HUES48 (cell line): ENCODE measurements around the gene RBM42.
A peak's percentile ranks its signal among the peaks of the same experiment; 100 is the strongest.

Experiments
- H3K27ac ChIP-seq: one replicate; pipeline ENCODE4 v1.7.0; 2013; ENCODE audit warnings: low read depth, low read length, inconsistent platforms
- H3K27me3 ChIP-seq: 2 replicates; pipeline ENCODE4 v1.6.1; 2013; ENCODE audit warnings: mild to moderate bottlenecking, low read length; ENCODE audit not compliant: control insufficient read depth, insufficient read depth
- H3K36me3 ChIP-seq: 2 replicates; pipeline ENCODE4 v1.6.1; 2013; ENCODE audit warnings: low read length; ENCODE audit not compliant: control insufficient read depth, insufficient read depth
- H3K4me1 ChIP-seq: 2 replicates; pipeline ENCODE4 v1.6.1; 2013; ENCODE audit warnings: mild to moderate bottlenecking, low read length; ENCODE audit not compliant: control insufficient read depth, insufficient read depth
- H3K4me3 ChIP-seq: 2 replicates; pipeline ENCODE4 v1.5.1; 2013; ENCODE audit warnings: mild to moderate bottlenecking, low read depth, low read length
- H3K9ac ChIP-seq: 2 replicates; pipeline ENCODE4 v1.6.1; 2013; ENCODE audit warnings: mild to moderate bottlenecking, low read depth, low read length, moderate library complexity
- H3K9me3 ChIP-seq: 2 replicates; pipeline ENCODE4 v1.6.1; 2013; ENCODE audit warnings: low read length; ENCODE audit not compliant: control insufficient read depth, insufficient read depth

Gene RBM42

GRCh38 chr19:35671818-35672217, 43.0 kb downstream of the RBM42 start:
- no peaks in the 10 kb centered on the region for H3K4me1 ChIP-seq
- H3K36me3 ChIP-seq, result no peaks in the 10 kb centered on the region
- no peaks in the 10 kb centered on the region for H3K9me3 ChIP-seq
- H3K9ac ChIP-seq, result no peak overlapping the region
- H3K27ac ChIP-seq, result no peak overlapping the region
- no peak overlapping the region for H3K4me3 ChIP-seq
- no peaks in the 10 kb centered on the region for H3K27me3 ChIP-seq

DNA sequence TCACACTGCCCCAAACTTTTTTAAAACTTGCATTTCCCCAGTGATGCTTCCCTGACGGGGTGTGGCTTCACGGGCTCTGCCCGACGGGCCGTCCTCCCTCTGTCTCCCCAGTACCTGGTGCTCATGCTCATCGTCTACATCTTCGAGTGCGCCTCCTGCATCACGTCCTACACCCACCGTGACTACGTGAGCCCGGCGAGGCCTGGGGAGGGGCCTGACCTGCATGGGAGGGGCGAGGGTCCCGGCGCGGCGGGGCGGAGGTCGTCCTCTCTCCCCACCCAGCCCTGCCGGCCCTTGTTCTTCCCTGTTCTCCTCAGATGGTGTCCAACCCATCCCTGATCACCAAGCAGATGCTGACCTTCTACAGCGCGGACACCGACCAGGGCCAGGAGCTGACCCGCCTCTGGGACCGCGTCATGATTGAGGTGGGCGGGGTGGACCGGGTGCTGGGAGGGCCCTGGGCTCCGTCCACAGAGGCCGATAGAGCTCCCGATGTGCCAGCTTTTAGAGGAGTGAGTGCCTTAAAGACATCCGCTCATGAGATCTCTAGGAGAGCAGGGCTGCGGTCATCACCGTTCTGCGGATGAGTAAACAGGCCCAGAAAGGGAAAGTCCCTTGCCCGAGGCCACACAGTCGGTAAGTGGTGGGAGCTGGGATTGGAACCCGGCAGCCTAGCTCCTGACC, 44.4 kb downstream of the RBM42 start:
- Histone ChIP-seq H3K27me3 (no peaks in the 10 kb centered on the region), H3K9ac (no peak overlapping the region), H3K4me3 (peak overlapping the region; percentile 69), H3K36me3 (no peaks in the 10 kb centered on the region), H3K9me3 (no peaks in the 10 kb centered on the region), H3K4me1 (no peaks in the 10 kb centered on the region), H3K27ac (no peak overlapping the region)

DNA sequence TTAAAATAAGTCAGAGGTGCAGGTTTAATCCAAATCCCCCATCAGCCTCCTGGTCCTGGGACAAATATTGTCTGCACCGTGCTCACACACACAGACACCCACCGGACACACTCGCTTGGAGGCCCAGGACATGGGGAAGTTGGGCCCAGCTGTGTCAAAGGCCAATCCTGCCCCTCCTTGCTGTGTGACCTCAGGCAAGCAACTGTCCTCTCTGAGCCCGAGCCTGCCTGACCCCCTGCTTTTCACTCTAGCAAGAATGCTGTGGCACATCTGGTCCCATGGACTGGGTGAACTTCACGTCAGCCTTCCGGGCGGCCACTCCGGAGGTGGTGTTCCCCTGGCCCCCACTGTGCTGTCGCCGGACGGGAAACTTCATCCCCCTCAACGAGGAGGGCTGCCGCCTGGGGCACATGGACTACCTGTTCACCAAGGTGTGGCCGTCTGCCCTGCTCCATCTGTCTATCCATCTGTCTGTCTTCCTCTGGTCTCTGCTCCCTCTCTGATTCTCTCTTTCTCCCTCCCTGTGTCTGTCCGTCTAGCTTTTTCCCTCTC, 46.8 kb downstream of the RBM42 start:
- Histone ChIP-seq H3K4me1 (no peaks in the 10 kb centered on the region), H3K27me3 (no peaks in the 10 kb centered on the region), H3K9ac (no peak overlapping the region), H3K4me3 (no peak overlapping the region), H3K9me3 (no peaks in the 10 kb centered on the region), H3K36me3 (no peaks in the 10 kb centered on the region), H3K27ac (no peak overlapping the region)
